Trophoblast cell (in vitro differentiated cells and primary cell): Measurements from ENCODE around the gene AP2A2.
A peak's percentile ranks its signal among the peaks of the same experiment; 100 is the strongest.

Source experiments
- DNase-seq, 2 donors: peaks; one replicate each; pipeline ENCODE4 v3.0.0-alpha.2; 2016
- H2AFZ ChIP-seq: 2 replicates; pipeline ENCODE4 v1.6.1; 2013; ENCODE audit warnings: low read length, moderate library complexity, mild to moderate bottlenecking; ENCODE audit not compliant: insufficient read depth, poor library complexity
- H2AK5ac ChIP-seq: 2 replicates; pipeline ENCODE4 v1.6.1; 2013; ENCODE audit warnings: mild to moderate bottlenecking, low read length
- H2BK120ac ChIP-seq: 2 replicates; pipeline ENCODE4 v1.6.1; 2013; ENCODE audit warnings: low read length, mild to moderate bottlenecking, moderate library complexity; ENCODE audit not compliant: insufficient read depth, poor library complexity
- H2BK12ac ChIP-seq: 2 replicates; pipeline ENCODE4 v1.6.1; 2013; ENCODE audit warnings: mild to moderate bottlenecking, low read length, moderate library complexity
- H2BK5ac ChIP-seq: 2 replicates; pipeline ENCODE4 v1.6.1; 2013; ENCODE audit warnings: low read length, low read depth, moderate library complexity, mild to moderate bottlenecking; ENCODE audit not compliant: poor library complexity
- H3K14ac ChIP-seq: 2 replicates; pipeline ENCODE4 v1.6.1; 2013; ENCODE audit warnings: mild to moderate bottlenecking, low read length
- H3K18ac ChIP-seq: 2 replicates; pipeline ENCODE4 v1.6.1; 2013; ENCODE audit warnings: mild to moderate bottlenecking, low read length
- H3K23ac ChIP-seq: 2 replicates; pipeline ENCODE4 v1.6.1; 2013; ENCODE audit warnings: low read length
- H3K27ac ChIP-seq: 2 replicates; pipeline ENCODE4 v1.5.1; 2013; ENCODE audit warnings: low read depth, mild to moderate bottlenecking, inconsistent platforms, low read length, moderate library complexity
- H3K27me3 ChIP-seq: 2 replicates; pipeline ENCODE4 v1.6.1; 2013; ENCODE audit warnings: inconsistent platforms, mild to moderate bottlenecking, low read length, moderate library complexity; ENCODE audit not compliant: insufficient read depth
- H3K36me3 ChIP-seq, 2 experiments: 1 replicate in 1 of 2; 2 replicates in 1 of 2; pipeline ENCODE4 v1.6.1; 2013; ENCODE audit warnings: low read length in 2 of 2, mild to moderate bottlenecking in 2 of 2, moderate library complexity in 1 of 2; ENCODE audit not compliant: insufficient read depth in 2 of 2, control insufficient read depth in 1 of 2
- H3K4ac ChIP-seq: 2 replicates; pipeline ENCODE4 v1.6.1; 2013; ENCODE audit warnings: low read depth, mild to moderate bottlenecking, low read length, moderate library complexity
- H3K4me1 ChIP-seq, 2 experiments: 1 replicate in 1 of 2; 2 replicates in 1 of 2; pipeline ENCODE4 v1.6.1; 2013; ENCODE audit warnings: low read length in 2 of 2, mild to moderate bottlenecking in 2 of 2, moderate library complexity in 1 of 2; ENCODE audit not compliant: insufficient read depth in 2 of 2, control insufficient read depth in 1 of 2
- H3K4me2 ChIP-seq: 2 replicates; pipeline ENCODE4 v1.6.1; 2013; ENCODE audit warnings: inconsistent platforms, mild to moderate bottlenecking, low read length, moderate library complexity
- H3K4me3 ChIP-seq: 2 replicates; pipeline ENCODE4 v1.5.1; 2013; ENCODE audit warnings: mild to moderate bottlenecking, low read depth, low read length, inconsistent platforms
- H3K79me1 ChIP-seq: one replicate; pipeline ENCODE4 v1.6.1; 2013; ENCODE audit warnings: low read length
- H3K79me2 ChIP-seq: 2 replicates; pipeline ENCODE4 v1.6.1; 2013; ENCODE audit warnings: low read length, mild to moderate bottlenecking; ENCODE audit not compliant: control insufficient read depth, insufficient read depth, poor library complexity
- H3K9ac ChIP-seq: 2 replicates; pipeline ENCODE4 v1.6.1; 2013; ENCODE audit warnings: mild to moderate bottlenecking, low read length
- H3K9me3 ChIP-seq: 2 replicates; pipeline ENCODE4 v1.6.1; 2013; ENCODE audit warnings: low read depth, mild to moderate bottlenecking, control low read depth, inconsistent platforms, low read length; ENCODE audit not compliant: insufficient read depth
- H4K12ac ChIP-seq: 2 replicates; pipeline ENCODE4 v1.6.1; 2013; ENCODE audit warnings: low read depth, mild to moderate bottlenecking, low read length, moderate library complexity
- H4K8ac ChIP-seq: 2 replicates; pipeline ENCODE4 v1.6.1; 2013; ENCODE audit warnings: low read depth, mild to moderate bottlenecking, low read length, moderate library complexity
- H4K91ac ChIP-seq: one replicate; pipeline ENCODE4 v1.6.1; 2013; ENCODE audit warnings: low read depth, mild to moderate bottlenecking, low read length, moderate library complexity
- WGBS: extraction: QIAGEN DNeasy Blood & Tissue Kit; methylation state at CpG from one replicate; pipeline ENCODE4 v1.1.7; 2013; ENCODE audit warnings: missing lambda C conversion rate; ENCODE audit not compliant: insufficient read length, insufficient coverage; ENCODE audit errors: extremely low coverage; 5-methylcytosine and 5-hydroxymethylcytosine counted together

AP2A2 gene

DNA sequence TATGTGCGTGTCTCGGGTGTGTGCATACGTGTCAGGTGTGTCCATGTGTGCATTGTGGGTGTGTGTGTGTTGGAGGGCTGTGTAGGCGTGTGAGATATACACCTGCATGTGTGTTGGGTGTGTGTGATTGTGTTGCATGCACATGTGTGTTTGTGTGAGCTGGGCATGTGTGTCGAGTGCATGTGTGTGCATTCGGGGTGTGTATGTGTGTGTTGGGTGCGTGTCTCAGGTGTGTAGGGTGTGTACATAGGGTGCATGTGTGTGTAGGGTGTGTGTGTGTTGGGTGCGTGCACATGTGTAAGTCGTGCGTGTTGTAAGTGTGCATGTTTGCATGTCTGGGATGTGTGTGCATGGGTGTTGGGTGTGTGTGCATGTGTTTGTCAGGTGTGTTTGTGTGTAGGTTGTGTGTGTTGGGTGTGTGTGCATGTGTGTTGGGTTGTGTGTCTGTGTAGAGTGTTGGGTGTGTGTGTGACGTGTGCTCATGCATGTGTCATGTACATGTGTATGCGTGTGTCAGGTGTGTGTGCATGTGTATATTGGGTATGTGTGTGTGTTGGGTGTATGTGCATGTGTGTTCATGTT, 106.7 kb downstream of the AP2A2 start:
- no peak overlapping the region for H4K91ac ChIP-seq
- no peaks in the 10 kb centered on the region for H3K27me3 ChIP-seq
- H3K9me3 ChIP-seq, result peaks cover 11% of the 10 kb centered on the region
- no peak overlapping the region for H3K23ac ChIP-seq
- H3K9ac ChIP-seq, result no peak overlapping the region
- no peak overlapping the region for H2BK5ac ChIP-seq
- no CpG with 5 or more reads among the region's 12 CpGs for WGBS
- no peak for DNase-seq
- no peaks in the 10 kb centered on the region for H3K79me2 ChIP-seq
- no peak overlapping the region for H3K4me2 ChIP-seq
- H3K14ac ChIP-seq, result no peak overlapping the region
- no peak overlapping the region for H4K8ac ChIP-seq
- no peak overlapping the region for H3K27ac ChIP-seq
- H3K18ac ChIP-seq, result no peak overlapping the region
- H3K79me1 ChIP-seq, result no peaks in the 10 kb centered on the region
- H2AFZ ChIP-seq, result no peak overlapping the region
- peak overlapping the region; percentile 33 for H3K4me3 ChIP-seq
- H2BK120ac ChIP-seq, result no peak overlapping the region
- no peak overlapping the region for H4K12ac ChIP-seq
- no peak overlapping the region for H3K4ac ChIP-seq
- no peak overlapping the region for H2BK12ac ChIP-seq
- H3K36me3 ChIP-seq, result no peaks in the 10 kb centered on the region
- H2AK5ac ChIP-seq, result no peak overlapping the region
- no peaks in the 10 kb centered on the region for H3K4me1 ChIP-seq

DNA sequence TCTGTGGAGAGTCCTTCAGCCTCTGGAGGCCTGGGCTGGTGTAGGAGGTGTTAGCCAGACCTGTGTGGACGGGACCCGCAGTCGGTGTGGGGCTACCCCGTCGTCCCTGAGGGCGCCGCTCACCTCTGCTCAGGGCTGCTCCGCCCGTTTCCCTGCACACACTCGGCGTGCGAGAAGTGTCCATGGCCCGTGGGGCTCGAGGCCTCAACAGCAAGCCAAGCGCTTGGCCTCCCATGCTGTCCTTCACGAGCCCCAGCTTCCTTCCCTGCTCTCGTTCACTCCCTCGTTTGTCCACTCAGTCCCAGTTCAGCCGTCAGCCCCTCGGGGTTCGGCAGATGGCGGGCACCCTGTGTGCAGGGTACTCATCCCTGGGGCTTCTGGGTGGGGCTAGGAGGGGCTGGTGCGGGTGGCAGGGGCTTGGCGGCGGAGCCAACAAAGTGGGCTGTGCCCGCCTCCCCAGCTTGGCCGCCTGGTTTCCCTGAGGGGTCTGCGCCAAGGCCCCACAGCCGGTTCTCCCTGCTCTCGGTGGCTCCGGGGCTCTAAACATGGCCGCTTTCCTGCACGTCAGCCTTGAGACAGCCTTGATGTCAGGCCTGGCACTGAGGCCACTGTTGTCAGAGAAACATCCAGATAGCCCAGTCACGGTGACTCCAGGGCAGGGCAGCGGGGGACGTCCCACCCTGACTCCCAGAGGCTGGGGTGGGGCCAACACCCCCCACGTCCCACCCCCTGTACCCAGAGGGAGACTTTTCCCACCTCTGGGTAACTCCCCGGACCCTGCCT, 107.5 kb downstream of the AP2A2 start:
- Histone ChIP-seq H3K4me1 (no peaks in the 10 kb centered on the region), H3K9me3 (peaks cover 11% of the 10 kb centered on the region), H3K4me3 (no peak overlapping the region), H4K91ac (no peak overlapping the region), H2BK120ac (no peak overlapping the region), H3K14ac (no peak overlapping the region), H3K4ac (no peak overlapping the region), H2BK5ac (no peak overlapping the region), H3K79me2 (no peaks in the 10 kb centered on the region), H4K8ac (no peak overlapping the region), H3K27me3 (no peaks in the 10 kb centered on the region), H3K4me2 (no peak overlapping the region), H3K18ac (no peak overlapping the region), H3K36me3 (no peaks in the 10 kb centered on the region), H2BK12ac (no peak overlapping the region), H3K27ac (no peak overlapping the region), H4K12ac (no peak overlapping the region), H3K79me1 (no peaks in the 10 kb centered on the region), H3K23ac (no peak overlapping the region), H3K9ac (no peak overlapping the region), H2AFZ (no peak overlapping the region), H2AK5ac (no peak overlapping the region)
- no peak for DNase-seq
- no CpG with 5 or more reads among the region's 38 CpGs for WGBS

GRCh38 chr11:1034001-1034400, 108.3 kb downstream of the AP2A2 start:
- Histone ChIP-seq H4K12ac (no peak overlapping the region), H3K4me1 (no peaks in the 10 kb centered on the region), H2BK120ac (no peak overlapping the region), H4K8ac (no peak overlapping the region), H3K79me2 (no peaks in the 10 kb centered on the region), H4K91ac (no peak overlapping the region), H3K4me3 (no peak overlapping the region), H3K4me2 (no peak overlapping the region), H2BK5ac (no peak overlapping the region), H3K14ac (no peak overlapping the region), H3K23ac (no peak overlapping the region), H2BK12ac (no peak overlapping the region), H3K79me1 (no peaks in the 10 kb centered on the region), H3K18ac (no peak overlapping the region), H3K9ac (no peak overlapping the region), H3K4ac (no peak overlapping the region), H3K27ac (no peak overlapping the region), H2AFZ (no peak overlapping the region), H3K36me3 (no peaks in the 10 kb centered on the region), H3K9me3 (peaks cover 12% of the 10 kb centered on the region), H3K27me3 (no peaks in the 10 kb centered on the region), H2AK5ac (no peak overlapping the region)
- WGBS, result no CpG with 5 or more reads among the region's 8 CpGs
- DNase-seq, result no peak

GRCh38 chr11:1034456-1035295, 109.0 kb downstream of the AP2A2 start:
- H4K91ac ChIP-seq, result no peak overlapping the region
- H3K18ac ChIP-seq, result no peak overlapping the region
- no peak overlapping the region for H3K23ac ChIP-seq
- H3K27ac ChIP-seq, result no peak overlapping the region
- WGBS, result no CpG with 5 or more reads among the region's 39 CpGs
- no peak overlapping the region for H2BK12ac ChIP-seq
- no peak overlapping the region for H2BK120ac ChIP-seq
- H2AFZ ChIP-seq, result no peak overlapping the region
- H3K9ac ChIP-seq, result no peak overlapping the region
- H3K14ac ChIP-seq, result no peak overlapping the region
- H3K9me3 ChIP-seq, result peaks cover 13% of the 10 kb centered on the region
- H3K4ac ChIP-seq, result no peak overlapping the region
- H3K36me3 ChIP-seq, result no peaks in the 10 kb centered on the region
- H3K79me2 ChIP-seq, result no peaks in the 10 kb centered on the region
- no peak overlapping the region for H4K8ac ChIP-seq
- no peaks in the 10 kb centered on the region for H3K4me1 ChIP-seq
- H2AK5ac ChIP-seq, result no peak overlapping the region
- no peaks in the 10 kb centered on the region for H3K79me1 ChIP-seq
- no peak overlapping the region for H4K12ac ChIP-seq
- no peak overlapping the region for H2BK5ac ChIP-seq
- H3K27me3 ChIP-seq, result no peaks in the 10 kb centered on the region
- no peak overlapping the region for H3K4me3 ChIP-seq
- no peak overlapping the region for H3K4me2 ChIP-seq
- no peak for DNase-seq
